Spleen (tissue), 11 donors: ENCODE data around the gene SLC29A2. TPM values are rescaled to one million over a fixed set of nuclear protein-coding genes. Genes with fewer than 3 reads are reported as not detected.

Source experiments
- DNase-seq: peaks from one replicate; pipeline ENCODE4 v3.0.0-alpha.2; 2020
- H3K27ac ChIP-seq, 8 donors: fragments of 200-600 bp; sonication (generic) in 7 of 8; 1 replicate in 4 of 8; 2 replicates in 4 of 8; pipeline versions ENCODE4 v1.5.0 to v1.8.0; 2016 to 2021; ENCODE audit warnings: inconsistent platforms in 4 of 8, mild to moderate bottlenecking in 4 of 8, moderate library complexity in 1 of 8
- H3K27me3 ChIP-seq, 7 donors: fragments of 200-600 bp; sonication (generic) in 6 of 7; replicated peaks in 1 of 7; 1 replicate in 4 of 7; 2 replicates in 3 of 7; pipeline versions ENCODE4 v1.5.0 to v1.8.0; 2016 to 2021; ENCODE audit warnings: inconsistent platforms in 3 of 7, mild to moderate bottlenecking in 1 of 7
- H3K36me3 ChIP-seq, 6 donors: fragments of 200-600 bp; sonication (generic) in 5 of 6; 1 replicate in 4 of 6; 2 replicates in 2 of 6; pipeline versions ENCODE4 v1.5.0 to v1.8.0; 2016 to 2021; ENCODE audit warnings: inconsistent platforms in 2 of 6
- H3K4me1 ChIP-seq, 6 donors: fragments of 200-600 bp; sonication (generic) in 5 of 6; 1 replicate in 3 of 6; 2 replicates in 3 of 6; pipeline versions ENCODE4 v1.5.0 to v1.8.0; 2016 to 2021; ENCODE audit warnings: inconsistent platforms in 3 of 6
- H3K4me3 ChIP-seq, 8 donors: fragments of 200-600 bp; sonication (generic) in 7 of 8; 1 replicate in 4 of 8; 2 replicates in 4 of 8; pipeline versions ENCODE4 v1.5.0 to v1.8.0; 2016 to 2021; ENCODE audit warnings: inconsistent platforms in 4 of 8, mild to moderate bottlenecking in 4 of 8, moderate library complexity in 2 of 8
- H3K9me3 ChIP-seq, 8 donors: fragments of 200-600 bp; sonication (generic) in 7 of 8; 1 replicate in 4 of 8; 2 replicates in 4 of 8; pipeline versions ENCODE4 v1.5.0 to v1.8.0; 2016 to 2021; ENCODE audit warnings: inconsistent platforms in 4 of 8
- POLR2A ChIP-seq, 3 donors: fragments of 450-650 bp; IDR thresholded peaks; one replicate each; pipeline ENCODE4 v1.5.1; 2017; ENCODE audit warnings: antibody characterized with exemption in 3 of 3, mild to moderate bottlenecking in 1 of 3
- POLR2AphosphoS5 ChIP-seq, 3 donors: sonication (generic); formaldehyde crosslinking; IDR thresholded peaks; one replicate each; pipeline ENCODE4 v1.5.1; 2017; ENCODE audit warnings: antibody characterized with exemption in 3 of 3
- WGBS, 5 donors: extraction: QIAGEN DNeasy Blood & Tissue Kit in 3 of 5; methylation state at CpG; one replicate each; pipeline versions ENCODE4 v1.1.5 to v1.1.7; 2013 to 2018; 5-methylcytosine and 5-hydroxymethylcytosine counted together
- intact Hi-C: fragments of 100-400 bp; cut with DNase I; formaldehyde crosslinking; loops from one replicate; pipeline ENCODE4 v1.15.0; 2023; ENCODE audit warnings: low total_unique reads
- polyA plus RNA-seq, 3 donors: library from polyadenylated mRNA; stranded (reverse); fragments of 200-250 nt; gene quantifications; one replicate each; pipeline ENCODE4 v1.2.1, GENCODE V29; 2013
- total RNA-seq, 7 donors: library from RNA; depleted of rRNA in 3 of 7; stranded (reverse); fragments of >200 nt in 3 of 7; fragmentation: NEBNext Ultra II Directional in 4 of 7; extraction: Animal tissue kit (Norgen Biotek cat#: 25700) in 4 of 7; gene quantifications; one replicate each; pipeline versions ENCODE4 v1.1.0 to v1.2.1, GENCODE V29; 2016 to 2021
- TF ChIP-seq, protein P1 (sequence below), 11 experiments: fragments of 200-600 bp in 7 of 11; fragments of 450-650 bp in 4 of 11; sonication (generic) in 4 of 11; IDR thresholded peaks in 8 of 11; conservative IDR thresholded peaks in 3 of 11; 1 replicate in 7 of 11; 2 replicates in 4 of 11; pipeline versions ENCODE4 v1.4.0 to v1.8.0; 2016 to 2021; ENCODE audit warnings: antibody characterized with exemption in 11 of 11, inconsistent platforms in 4 of 11, mild to moderate bottlenecking in 1 of 11
- donor health status: healthy with polysubstance abuse.
- donor health status: DM: no; HTN: no; CAD: no; lungs with moderate emphysema.
- donor health status: DM: no; HTN: no; CAD: no.
- donor health status: Bipolar disorder and iron deficiency.
- donor health status: healthy.
- donor health status: DM: no; HTN: no; CAD: no.
- donor health status: DM: yes; HTN: yes; CAD: no.

SLC29A2 gene
- total and polyA plus RNA-seq, 10 donors, result 1.9 to 8.4 (median 4.5) TPM

- peak; percentile 72 for DNase-seq
- no peak overlapping the region for H3K4me3 ChIP-seq
- peaks cover 0 to 22% (median 3%) of the 10 kb centered on the region in 7 donors for H3K27me3 ChIP-seq
- no peaks in the 10 kb centered on the region for H3K36me3 ChIP-seq
- intact Hi-C loops, result no loop called here
- H3K27ac ChIP-seq, result no peak overlapping the region
- H3K9me3 ChIP-seq, result no peaks in the 10 kb centered on the region
- WGBS, 5 donors, result 87 to 94% (median 89%) methylated on average over 13 to 15 of the region's 15 CpGs
- no peak for TF ChIP-seq POLR2A (IDR thresholded peaks at IDR 0.05)
- TF ChIP-seq POLR2AphosphoS5 (IDR thresholded peaks at IDR 0.05), result no peak
- TF ChIP-seq, protein P1, sequence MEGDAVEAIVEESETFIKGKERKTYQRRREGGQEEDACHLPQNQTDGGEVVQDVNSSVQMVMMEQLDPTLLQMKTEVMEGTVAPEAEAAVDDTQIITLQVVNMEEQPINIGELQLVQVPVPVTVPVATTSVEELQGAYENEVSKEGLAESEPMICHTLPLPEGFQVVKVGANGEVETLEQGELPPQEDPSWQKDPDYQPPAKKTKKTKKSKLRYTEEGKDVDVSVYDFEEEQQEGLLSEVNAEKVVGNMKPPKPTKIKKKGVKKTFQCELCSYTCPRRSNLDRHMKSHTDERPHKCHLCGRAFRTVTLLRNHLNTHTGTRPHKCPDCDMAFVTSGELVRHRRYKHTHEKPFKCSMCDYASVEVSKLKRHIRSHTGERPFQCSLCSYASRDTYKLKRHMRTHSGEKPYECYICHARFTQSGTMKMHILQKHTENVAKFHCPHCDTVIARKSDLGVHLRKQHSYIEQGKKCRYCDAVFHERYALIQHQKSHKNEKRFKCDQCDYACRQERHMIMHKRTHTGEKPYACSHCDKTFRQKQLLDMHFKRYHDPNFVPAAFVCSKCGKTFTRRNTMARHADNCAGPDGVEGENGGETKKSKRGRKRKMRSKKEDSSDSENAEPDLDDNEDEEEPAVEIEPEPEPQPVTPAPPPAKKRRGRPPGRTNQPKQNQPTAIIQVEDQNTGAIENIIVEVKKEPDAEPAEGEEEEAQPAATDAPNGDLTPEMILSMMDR (IDR thresholded peaks at IDR 0.05 in 8 of 11, conservative IDR thresholded peaks at IDR 0.05 in 3 of 11), result no peak
- peaks cover 0 to 35% (median 21%) of the 10 kb centered on the region in 6 donors for H3K4me1 ChIP-seq
These were observed 3.8 kb downstream of the SLC29A2 start for GRCh38 chr11:66367561-66368312.

- intact Hi-C loops, result no loop called here
- H3K36me3 ChIP-seq, result no peaks in the 10 kb centered on the region
- H3K27ac ChIP-seq, result no peak overlapping the region
- 91 to 95% (median 94%) methylated on average over 8 of the region's 8 CpGs for WGBS, 5 donors
- H3K4me3 ChIP-seq, result no peak overlapping the region
- DNase-seq, result peak; percentile 17
- TF ChIP-seq POLR2AphosphoS5 (IDR thresholded peaks at IDR 0.05) (no peak), POLR2A (IDR thresholded peaks at IDR 0.05) (no peak)
- TF ChIP-seq, protein P1 (IDR thresholded peaks at IDR 0.05 in 8 of 11, conservative IDR thresholded peaks at IDR 0.05 in 3 of 11), result no peak
- H3K27me3 ChIP-seq, result peaks cover 0 to 15% (median 3%) of the 10 kb centered on the region in 7 donors
- no peaks in the 10 kb centered on the region for H3K9me3 ChIP-seq
- peaks cover 0 to 28% (median 15%) of the 10 kb centered on the region in 6 donors for H3K4me1 ChIP-seq
These were observed 4.6 kb downstream of the SLC29A2 start for GRCh38 chr11:66366844-66367477.

- Histone ChIP-seq H3K4me1 (peaks cover 0 to 18% (median 10%) of the 10 kb centered on the region in 6 donors), H3K9me3 (no peaks in the 10 kb centered on the region), H3K36me3 (no peaks in the 10 kb centered on the region), H3K27me3 (peaks cover 0 to 5% (median 0%) of the 10 kb centered on the region in 7 donors), H3K4me3 (no peak overlapping the region), H3K27ac (no peak overlapping the region)
- DNase-seq, result peak; percentile 66
- TF ChIP-seq, protein P1 (IDR thresholded peaks at IDR 0.05 in 8 of 11, conservative IDR thresholded peaks at IDR 0.05 in 3 of 11), result no peak
- TF ChIP-seq POLR2A (IDR thresholded peaks at IDR 0.05) (no peak), POLR2AphosphoS5 (IDR thresholded peaks at IDR 0.05) (peak in 1 of 3 donors; percentile 16)
- 72 to 85% (median 76%) methylated on average over 11 to 14 of the region's 14 CpGs for WGBS, 5 donors
- intact Hi-C loops, result no loop called here
These were observed 5.6 kb downstream of the SLC29A2 start for GRCh38 chr11:66365711-66366619.
